Left renal pelvis (tissue), 4 donors: Measurements from ENCODE around the gene TRDN. TPM values are rescaled to one million over a fixed set of nuclear protein-coding genes. Genes with fewer than 3 reads are reported as not detected.
"Not testable (repeated sequence)": the region's sequence is repeated elsewhere in the genome, so short reads cannot be mapped to it uniquely, and the experiment has no call there.

Experiments
- DNase-seq, 4 donors: peaks; one replicate each; pipeline ENCODE4 v3.0.0-alpha.2; 2013; ENCODE audit warnings: low read depth in 4 of 4, low spot score in 3 of 4
- polyA plus RNA-seq, 4 donors: library from polyadenylated mRNA; unstranded; fragments of 120-200 nt; gene quantifications; one replicate each; pipeline ENCODE4 v1.2.1, GENCODE V29; 2013; ENCODE audit not compliant: insufficient read length in 4 of 4

Gene TRDN
- polyA plus RNA-seq, 4 donors, result 1.6 to 4.2 (median 2.2) TPM

DNA sequence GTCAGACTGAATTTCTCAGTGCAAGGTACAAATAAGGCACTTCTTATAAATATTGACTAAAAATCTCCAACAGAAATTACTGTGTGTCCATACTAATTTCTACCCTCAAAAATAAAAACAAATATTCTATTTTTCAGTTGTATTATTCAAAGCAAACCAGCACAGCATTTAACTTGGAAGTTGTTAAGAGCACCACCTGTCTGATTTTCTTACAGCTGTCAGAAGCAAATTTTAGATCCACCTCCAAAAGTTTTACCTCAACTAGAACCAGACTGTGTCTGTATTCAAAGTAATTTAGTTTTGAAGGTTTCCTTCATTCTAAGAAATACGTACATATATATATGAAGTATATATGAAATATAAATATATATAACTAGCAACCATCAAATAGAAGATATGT is 1.2 kb downstream of the TRDN start:
- DNase-seq, result no peak

DNA sequence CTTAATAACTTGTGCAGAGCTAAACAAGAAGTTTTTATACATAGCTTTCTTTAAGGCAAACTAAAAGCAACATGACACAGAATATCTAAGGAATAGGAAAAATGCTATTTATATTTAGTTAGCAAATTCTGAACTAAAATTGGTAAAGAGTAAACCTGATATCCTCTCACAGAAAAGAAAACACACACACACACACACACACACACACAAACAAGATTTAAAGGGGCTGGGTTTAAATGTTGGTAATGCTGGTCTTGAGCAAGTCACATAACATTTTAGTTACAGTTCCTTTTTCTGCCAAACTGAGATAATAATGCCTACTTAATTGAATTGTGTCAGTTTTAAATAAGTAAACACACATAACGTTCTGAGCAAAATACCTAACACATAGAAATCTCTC is 1.6 kb downstream of the TRDN start:
- DNase-seq, result no peak

GRCh38 chr6:123632641-123633040 is 4.1 kb downstream of the TRDN start:
- no peak for DNase-seq

GRCh38 chr6:123629258-123629941 is 7.3 kb downstream of the TRDN start:
- DNase-seq, result no peak

DNA sequence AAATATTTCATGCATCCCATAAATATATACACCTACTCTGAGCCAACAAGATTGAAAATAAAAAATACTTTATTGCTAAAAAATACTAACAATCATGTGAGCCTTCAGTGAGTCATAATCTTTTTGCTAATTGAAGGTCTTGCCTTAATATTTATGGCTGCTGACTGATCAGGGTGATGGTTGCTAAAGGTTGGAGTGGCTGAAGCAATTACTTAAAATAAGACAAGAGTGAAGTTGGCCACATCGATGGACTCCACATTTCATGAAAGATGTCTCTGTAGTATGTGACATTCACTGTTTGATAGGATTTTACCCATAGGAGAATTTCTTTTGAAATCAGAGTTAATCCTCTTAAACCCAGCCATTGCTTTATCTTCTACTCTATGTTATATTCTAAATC is 11.1 kb downstream of the TRDN start:
- no peak for DNase-seq

- no peak for DNase-seq
Measured at GRCh38 chr6:123622780-123623179, 14.0 kb downstream of the TRDN start.

GRCh38 chr6:123619156-123619555 is 17.6 kb downstream of the TRDN start:
- DNase-seq, result no peak

GRCh38 chr6:123616942-123617341 is 19.8 kb downstream of the TRDN start:
- no peak for DNase-seq

DNA sequence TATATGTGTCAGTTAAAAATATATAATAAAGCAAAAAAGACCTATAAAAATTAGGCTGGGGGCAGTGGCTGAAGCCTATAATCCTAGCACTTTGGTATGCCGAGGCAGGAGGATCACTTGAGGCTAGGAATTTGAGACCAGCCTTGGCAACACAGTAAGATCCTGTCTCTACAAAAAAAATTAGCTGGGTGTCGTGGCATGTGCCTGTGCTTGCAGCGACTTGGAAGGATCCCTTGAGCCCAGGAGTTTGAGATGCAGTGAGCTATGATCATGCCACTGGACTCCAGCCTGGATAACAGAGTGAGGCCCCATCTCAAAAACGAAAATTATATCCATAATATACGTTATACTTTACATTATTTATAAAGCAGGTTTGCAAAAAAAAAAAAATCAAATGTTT is 20.7 kb downstream of the TRDN start:
- no peak for DNase-seq

DNA sequence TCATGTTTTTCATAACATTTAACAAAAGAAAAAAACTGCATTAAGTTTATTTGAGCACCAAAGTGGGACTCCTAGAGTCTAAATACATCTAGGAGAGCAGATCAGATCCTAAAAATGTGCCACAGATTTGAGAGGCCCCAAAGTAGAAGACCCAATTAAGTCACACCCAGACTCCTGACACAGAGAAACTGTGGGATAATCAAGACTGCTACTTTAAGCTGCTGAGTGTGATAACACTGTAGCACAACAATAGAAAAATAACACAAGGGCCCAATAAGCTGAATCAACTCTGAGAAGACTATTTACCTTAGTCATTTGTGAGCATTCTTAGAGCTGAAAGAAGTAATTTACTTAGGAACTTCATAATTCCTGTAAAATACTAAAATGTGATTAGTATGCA is 26.0 kb downstream of the TRDN start:
- DNase-seq, result no peak

- DNase-seq, result no peak
Measured at GRCh38 chr6:123604067-123604466, 32.7 kb downstream of the TRDN start.

- no peak for DNase-seq
Measured at GRCh38 chr6:123598011-123598410, 38.7 kb downstream of the TRDN start.

- no peak for DNase-seq
Measured at GRCh38 chr6:123594776-123595175, 42.0 kb downstream of the TRDN start.

- DNase-seq, result no peak
Measured at GRCh38 chr6:123592426-123592825, 44.3 kb downstream of the TRDN start.

- no peak for DNase-seq
Measured at GRCh38 chr6:123589973-123590372, 46.8 kb downstream of the TRDN start.

DNA sequence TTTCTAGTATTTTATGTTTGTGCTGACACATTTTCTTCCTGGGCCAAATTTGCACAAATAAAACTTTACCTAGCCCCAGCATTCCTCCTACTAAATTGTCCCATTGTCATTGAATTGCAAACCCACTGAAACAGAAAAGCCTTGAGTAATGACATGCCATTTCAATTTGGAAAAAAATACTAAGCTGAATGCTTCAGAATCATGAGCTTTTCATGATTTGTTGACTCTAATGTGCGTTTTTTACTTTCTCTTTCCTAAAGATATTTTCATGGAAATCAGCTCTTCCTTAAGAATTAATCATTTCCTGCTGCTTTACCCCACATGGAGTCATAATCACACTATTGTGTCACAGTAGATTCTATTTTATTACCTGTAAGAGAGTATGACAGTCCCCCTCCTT is 47.4 kb downstream of the TRDN start:
- DNase-seq, result no peak

DNA sequence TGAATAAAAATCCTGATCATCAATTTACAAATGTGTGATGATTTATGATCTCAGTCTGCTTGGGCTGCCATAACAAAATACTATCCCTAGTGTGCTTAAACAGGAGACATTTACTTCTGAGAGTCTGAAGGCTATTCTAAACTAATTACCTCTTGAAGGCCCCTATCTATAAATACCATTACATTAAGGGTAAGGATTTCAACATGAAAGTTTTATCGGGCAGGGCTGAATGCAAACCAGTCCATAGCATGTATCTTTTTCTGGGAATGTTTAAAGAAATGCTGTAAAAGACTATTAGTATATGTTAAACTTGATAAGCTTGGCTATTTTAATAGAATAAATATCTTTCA is 48.2 kb downstream of the TRDN start:
- DNase-seq, result no peak

- no peak for DNase-seq
Measured at GRCh38 chr6:123587838-123588545, 48.8 kb downstream of the TRDN start.

DNA sequence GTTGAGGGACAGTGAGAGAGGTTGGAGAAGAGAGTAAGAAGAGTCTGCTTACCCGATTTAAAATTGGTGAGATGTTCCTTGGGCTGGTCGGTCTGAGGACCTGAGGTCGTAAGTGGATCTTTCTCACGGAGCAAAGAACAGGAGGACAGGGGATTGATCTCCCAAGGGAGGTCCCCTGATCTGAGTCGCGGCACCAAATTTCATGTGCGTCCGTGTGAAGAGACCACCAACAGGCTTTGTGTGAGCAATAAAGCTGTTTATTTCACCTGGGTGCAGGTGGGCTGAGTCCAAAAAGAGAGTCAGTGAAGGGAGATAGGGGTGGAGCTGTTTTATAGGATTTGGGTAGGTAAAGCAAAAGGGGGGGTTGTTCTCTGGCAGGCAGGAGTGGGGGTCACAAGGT is 49.3 kb downstream of the TRDN start:
- not testable (repeated sequence) for DNase-seq

DNA sequence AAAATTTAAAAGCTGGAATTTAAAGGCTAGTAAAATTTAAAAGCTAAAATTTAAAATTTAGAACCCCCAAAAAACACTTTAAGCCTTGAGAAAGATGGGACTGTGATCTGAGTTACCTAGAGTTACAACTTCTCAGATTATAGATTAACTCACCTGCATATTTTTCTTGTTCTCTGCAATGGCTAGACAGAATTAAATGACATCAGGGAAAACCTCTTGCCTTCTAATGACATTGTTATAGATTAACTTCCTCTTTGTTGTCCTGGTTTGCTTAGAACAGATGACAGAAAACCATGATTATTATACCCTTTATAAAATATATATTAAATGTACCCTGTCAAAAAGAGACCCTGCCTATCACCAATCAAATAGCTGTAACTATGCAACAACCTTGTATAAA is 56.4 kb downstream of the TRDN start:
- no peak for DNase-seq

GRCh38 chr6:123575188-123575587 is 61.6 kb downstream of the TRDN start:
- DNase-seq, result no peak

GRCh38 chr6:123570813-123571684 is 65.7 kb downstream of the TRDN start:
- DNase-seq, result no peak
